Endothelial cell (in vitro differentiated cells): Measurements from ENCODE around the gene CSF1. TPM values are rescaled to one million over a fixed set of nuclear protein-coding genes. Genes with fewer than 3 reads are reported as not detected.

Source experiments
- DNase-seq: peaks from one replicate; pipeline ENCODE4 v3.0.0; 2021; ENCODE audit warnings: low spot score
- H3K27ac Mint-ChIP-seq: one replicate; pipeline ENCODE4 v1.8.0; 2021; ENCODE audit warnings: mixed read lengths, inconsistent platforms; ENCODE audit not compliant: unreplicated experiment
- H3K27me3 Mint-ChIP-seq: one replicate; pipeline ENCODE4 v1.8.0; 2021; ENCODE audit warnings: mild to moderate bottlenecking, moderate library complexity, mixed read lengths, inconsistent platforms; ENCODE audit not compliant: unreplicated experiment
- H3K36me3 Mint-ChIP-seq: one replicate; pipeline ENCODE4 v1.8.0; 2021; ENCODE audit warnings: mild to moderate bottlenecking, low read depth, mixed read lengths, inconsistent platforms; ENCODE audit not compliant: unreplicated experiment
- H3K4me1 Mint-ChIP-seq: one replicate; pipeline ENCODE4 v1.8.0; 2021; ENCODE audit warnings: mild to moderate bottlenecking, mixed read lengths, inconsistent platforms; ENCODE audit not compliant: unreplicated experiment
- H3K4me3 Mint-ChIP-seq: one replicate; pipeline ENCODE4 v1.8.0; 2021; ENCODE audit warnings: mild to moderate bottlenecking, mixed read lengths, inconsistent platforms; ENCODE audit not compliant: unreplicated experiment
- H3K9me3 Mint-ChIP-seq: one replicate; pipeline ENCODE4 v1.8.0; 2021; ENCODE audit warnings: mixed read lengths, inconsistent platforms; ENCODE audit not compliant: unreplicated experiment
- CTCF ChIP-seq: fragments of 200-600 bp; sonication (generic); IDR thresholded peaks from one replicate; pipeline ENCODE4 v1.5.0; 2021; ENCODE audit warnings: antibody characterized with exemption; ENCODE audit not compliant: unreplicated experiment
- total RNA-seq: library from RNA; stranded (reverse); fragmentation: NEBNext Ultra II Directional; extraction: Animal tissue kit (Norgen Biotek cat#: 25700); gene quantifications from one replicate; pipeline ENCODE4 v1.2.1, GENCODE V29; 2021; ENCODE audit not compliant: unreplicated experiment

CSF1 gene
- total RNA-seq, 1 donor from 2014 or later, result 2.1 TPM

GRCh38 chr1:109897259-109897955 lies 13.2 kb upstream of the CSF1 start:
- H3K9me3 Mint-ChIP-seq, result no peaks in the 10 kb centered on the region
- H3K27me3 Mint-ChIP-seq, result peaks cover 9% of the 10 kb centered on the region
- TF ChIP-seq CTCF, result no peak
- peak overlapping the region; percentile 16 for H3K27ac Mint-ChIP-seq
- peaks cover 6% of the 10 kb centered on the region for H3K4me1 Mint-ChIP-seq
- no peak overlapping the region for H3K4me3 Mint-ChIP-seq
- no peak for DNase-seq
- H3K36me3 Mint-ChIP-seq, result no peaks in the 10 kb centered on the region

DNA sequence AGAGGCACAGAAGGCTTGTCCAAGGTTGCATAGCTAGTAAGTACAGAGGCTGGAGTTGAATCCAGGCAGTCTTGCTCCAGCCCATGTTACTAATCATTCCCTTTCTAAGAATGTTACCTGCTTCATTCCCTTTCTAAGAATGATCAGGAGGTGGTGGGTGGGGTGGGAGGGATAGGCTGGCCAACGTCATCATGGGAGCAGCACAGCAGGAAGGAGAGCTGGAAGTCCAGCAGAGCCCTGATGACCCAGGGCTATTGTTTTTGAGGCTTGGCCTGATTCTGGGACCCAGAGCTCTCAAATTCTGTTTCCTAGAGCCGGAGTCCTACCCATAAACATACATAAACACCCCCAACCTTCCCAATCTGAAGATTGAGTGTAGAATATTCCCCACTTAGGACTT lies 11.8 kb upstream of the CSF1 start:
- no peak for DNase-seq
- H3K4me3 Mint-ChIP-seq, result no peak overlapping the region
- H3K9me3 Mint-ChIP-seq, result no peaks in the 10 kb centered on the region
- no peak for TF ChIP-seq CTCF
- no peaks in the 10 kb centered on the region for H3K36me3 Mint-ChIP-seq
- H3K27ac Mint-ChIP-seq, result no peak overlapping the region
- peaks cover 10% of the 10 kb centered on the region for H3K27me3 Mint-ChIP-seq
- H3K4me1 Mint-ChIP-seq, result peaks cover 6% of the 10 kb centered on the region

DNA sequence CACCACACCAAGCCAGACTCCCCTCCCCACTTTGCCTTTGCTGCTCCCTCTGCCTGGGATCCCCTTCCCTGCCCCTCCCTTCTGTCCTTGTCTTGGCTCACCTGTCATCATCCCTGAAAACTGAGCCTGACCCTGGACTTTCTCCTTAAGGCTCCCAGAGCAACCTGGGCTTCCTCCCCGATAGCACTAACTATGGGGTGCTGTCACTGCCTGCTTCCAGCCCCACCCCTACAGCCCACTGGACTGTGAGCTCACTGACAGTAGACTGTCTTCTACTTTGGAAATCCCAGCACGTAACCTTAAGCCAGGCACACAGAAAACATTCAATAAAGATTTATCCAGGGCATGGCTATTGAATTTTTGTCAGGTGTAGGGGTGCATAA lies 9.5 kb upstream of the CSF1 start:
- Mint-ChIP-seq H3K27me3 (peaks cover 10% of the 10 kb centered on the region), H3K9me3 (no peaks in the 10 kb centered on the region), H3K4me1 (peaks cover 11% of the 10 kb centered on the region), H3K4me3 (no peak overlapping the region), H3K36me3 (no peaks in the 10 kb centered on the region), H3K27ac (no peak overlapping the region)
- TF ChIP-seq CTCF, result no peak
- DNase-seq, result no peak

- Mint-ChIP-seq H3K27me3 (peaks cover 7% of the 10 kb centered on the region), H3K4me1 (peaks cover 16% of the 10 kb centered on the region)
- no peak for TF ChIP-seq CTCF
Observed at GRCh38 chr1:109901524-109902145, 9.0 kb upstream of the CSF1 start.

More at GRCh38 chr1:109901524-109902145, 9.0 kb upstream of the CSF1 start:
- Mint-ChIP-seq H3K4me3 (no peak overlapping the region), H3K36me3 (no peaks in the 10 kb centered on the region), H3K9me3 (no peaks in the 10 kb centered on the region), H3K27ac (peak overlapping the region; percentile 36)
- DNase-seq, result no peak
